Measurements from ENCODE around the gene SLC5A10. TPM values are rescaled to one million over a fixed set of nuclear protein-coding genes. Genes with fewer than 3 reads are reported as not detected.

SLC5A10 gene
- total and polyA plus RNA-seq, 12 donors, result 0.06 to 0.19 (median 0.10) TPM; not detected in 6

DNA sequence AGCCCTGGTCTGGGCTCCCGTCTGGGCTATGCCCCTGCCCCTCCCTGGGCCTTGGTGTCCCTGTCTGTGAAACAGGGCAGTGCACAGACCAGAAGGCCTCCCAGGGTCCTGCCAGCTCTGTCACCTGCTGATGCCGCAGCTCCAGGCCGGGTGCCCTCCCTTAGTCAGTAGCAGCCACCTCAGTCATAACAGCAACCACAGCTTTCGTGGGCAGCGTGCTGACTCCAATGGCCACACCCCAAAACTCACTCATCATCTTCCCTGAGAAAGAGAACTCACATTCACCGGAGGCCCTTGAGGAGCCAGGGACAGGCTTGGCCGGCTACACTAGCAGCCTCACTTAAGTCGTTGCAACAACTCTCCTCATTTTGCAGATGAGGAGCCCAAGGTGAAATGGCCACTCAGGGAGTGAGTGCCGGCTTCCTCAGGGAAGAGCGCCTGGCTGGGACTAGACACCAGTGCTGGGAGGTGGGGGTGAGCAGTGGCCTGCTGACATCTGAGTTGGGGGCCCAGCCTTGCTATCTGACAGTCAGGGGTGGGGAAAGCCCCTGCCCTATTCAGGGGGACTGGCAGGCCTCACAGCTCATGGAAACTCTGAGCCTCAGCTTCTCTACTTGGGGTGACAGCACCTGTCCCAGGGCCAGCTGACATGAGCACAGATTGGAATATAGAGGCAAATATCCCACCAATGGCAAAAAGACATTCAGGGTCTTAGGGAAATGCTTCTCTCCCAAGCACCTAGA is 22.6 kb downstream of the SLC5A10 start:
- no peak overlapping the region for H3K27ac ChIP-seq
- no peaks in the 10 kb centered on the region for H3K9me3 ChIP-seq
- no peaks in the 10 kb centered on the region for H3K4me1 ChIP-seq
- ATAC-seq (no peak), DNase-seq (no peak)
- no peaks in the 10 kb centered on the region for H3K27me3 ChIP-seq
- H3K4me3 ChIP-seq, result no peak overlapping the region
- peaks cover 0 to 10% (median 0%) of the 10 kb centered on the region in 9 donors for H3K36me3 ChIP-seq
- WGBS, 2 donors, result 87% methylated on average over 10 of the region's 10 CpGs
- intact Hi-C loops (cut with DNase I), result loop anchor here in 1 of 10 donors (10.0 kb wide), 1 partner anchor 50 kb away; no protein-coding TSS in a partner anchor
- TF ChIP-seq, protein P1, sequence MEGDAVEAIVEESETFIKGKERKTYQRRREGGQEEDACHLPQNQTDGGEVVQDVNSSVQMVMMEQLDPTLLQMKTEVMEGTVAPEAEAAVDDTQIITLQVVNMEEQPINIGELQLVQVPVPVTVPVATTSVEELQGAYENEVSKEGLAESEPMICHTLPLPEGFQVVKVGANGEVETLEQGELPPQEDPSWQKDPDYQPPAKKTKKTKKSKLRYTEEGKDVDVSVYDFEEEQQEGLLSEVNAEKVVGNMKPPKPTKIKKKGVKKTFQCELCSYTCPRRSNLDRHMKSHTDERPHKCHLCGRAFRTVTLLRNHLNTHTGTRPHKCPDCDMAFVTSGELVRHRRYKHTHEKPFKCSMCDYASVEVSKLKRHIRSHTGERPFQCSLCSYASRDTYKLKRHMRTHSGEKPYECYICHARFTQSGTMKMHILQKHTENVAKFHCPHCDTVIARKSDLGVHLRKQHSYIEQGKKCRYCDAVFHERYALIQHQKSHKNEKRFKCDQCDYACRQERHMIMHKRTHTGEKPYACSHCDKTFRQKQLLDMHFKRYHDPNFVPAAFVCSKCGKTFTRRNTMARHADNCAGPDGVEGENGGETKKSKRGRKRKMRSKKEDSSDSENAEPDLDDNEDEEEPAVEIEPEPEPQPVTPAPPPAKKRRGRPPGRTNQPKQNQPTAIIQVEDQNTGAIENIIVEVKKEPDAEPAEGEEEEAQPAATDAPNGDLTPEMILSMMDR (IDR thresholded peaks at IDR 0.05), result no peak

DNA sequence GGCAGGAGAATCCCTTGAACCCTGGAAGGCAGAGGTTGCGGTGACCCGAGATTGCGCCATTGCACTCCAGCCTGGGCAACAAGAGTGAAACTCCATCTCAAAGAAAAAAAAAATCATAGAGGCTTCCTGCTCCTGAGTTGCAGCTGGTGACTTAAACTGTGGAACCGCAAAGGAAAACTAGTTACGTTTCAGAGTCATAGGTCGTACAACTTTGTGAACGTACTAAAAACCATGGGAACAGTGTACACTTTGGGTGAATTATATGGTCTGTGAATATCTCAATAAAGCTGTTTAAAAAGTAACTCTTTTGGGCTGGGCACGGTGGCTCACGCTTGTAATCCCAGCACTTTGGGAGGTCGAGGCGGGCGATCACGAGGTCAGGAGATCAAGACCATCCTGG is 23.6 kb downstream of the SLC5A10 start:
- peaks cover 0 to 10% (median 0%) of the 10 kb centered on the region in 9 donors for H3K36me3 ChIP-seq
- no peak overlapping the region for H3K27ac ChIP-seq
- ATAC-seq (no peak), DNase-seq (no peak)
- no peaks in the 10 kb centered on the region for H3K4me1 ChIP-seq
- H3K9me3 ChIP-seq, result no peaks in the 10 kb centered on the region
- intact Hi-C loops (cut with DNase I), result loop anchor here in 1 of 10 donors (10.0 kb wide), 1 partner anchor 49 kb away; no protein-coding TSS in a partner anchor
- H3K4me3 ChIP-seq, result no peak overlapping the region
- WGBS, 2 donors, result 93 to 94% methylated on average over 13 of the region's 13 CpGs
- TF ChIP-seq, protein P1 (IDR thresholded peaks at IDR 0.05), result no peak
- no peaks in the 10 kb centered on the region for H3K27me3 ChIP-seq

DNA sequence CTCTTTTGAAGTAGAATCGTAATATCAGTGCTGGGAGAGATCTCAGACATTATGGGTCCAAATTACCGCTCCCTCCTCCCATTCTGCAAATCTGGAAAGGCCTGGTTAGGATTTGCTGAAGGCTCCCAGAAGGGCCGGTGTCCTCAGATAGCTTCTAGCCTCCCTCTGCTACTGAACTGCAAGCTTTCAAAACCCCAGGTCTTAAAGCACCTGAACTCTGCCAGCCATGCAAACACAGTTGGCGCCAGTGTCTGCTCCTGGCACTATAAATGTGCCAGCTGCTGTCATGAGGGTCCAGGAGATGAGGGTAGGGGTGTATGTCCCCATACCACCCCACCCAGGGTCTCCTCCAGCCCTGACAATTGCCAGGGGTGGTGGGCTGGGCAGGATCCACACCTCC is 24.2 kb downstream of the SLC5A10 start:
- Histone ChIP-seq H3K36me3 (peaks cover 0 to 10% (median 0%) of the 10 kb centered on the region in 9 donors), H3K4me3 (no peak overlapping the region), H3K4me1 (no peaks in the 10 kb centered on the region), H3K27ac (no peak overlapping the region), H3K27me3 (no peaks in the 10 kb centered on the region), H3K9me3 (no peaks in the 10 kb centered on the region)
- no peak for ATAC-seq
- WGBS, 2 donors, result 78 to 83% methylated on average over 4 of the region's 4 CpGs
- TF ChIP-seq, protein P1 (IDR thresholded peaks at IDR 0.05), result no peak
- intact Hi-C loops (cut with DNase I), result loop anchor here in 2 of 10 donors (2.0 to 10.0 kb wide), 2 partner anchors 37 to 49 kb away; no protein-coding TSS in a partner anchor
- DNase-seq, result no peak

DNA sequence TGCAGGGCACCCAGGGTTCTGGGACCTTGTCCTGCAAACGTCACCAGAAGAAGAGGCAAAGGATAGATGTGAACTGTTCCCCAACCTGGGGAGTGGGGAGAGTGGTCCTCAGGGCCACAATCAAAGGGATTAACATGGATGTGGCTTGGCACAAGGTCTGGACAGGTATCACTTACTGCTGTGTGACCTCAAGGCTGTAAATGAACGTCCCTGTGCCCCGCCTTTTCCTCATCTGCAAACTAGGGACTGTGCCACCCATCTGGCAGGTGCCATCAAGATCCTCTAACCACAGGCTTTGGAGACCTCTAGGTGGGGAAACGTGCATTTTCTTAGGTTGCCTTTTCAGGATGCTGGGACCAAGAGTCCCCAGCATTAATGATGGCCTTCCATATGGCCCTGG is 25.1 kb downstream of the SLC5A10 start:
- H3K9me3 ChIP-seq, result no peaks in the 10 kb centered on the region
- no peaks in the 10 kb centered on the region for H3K4me1 ChIP-seq
- ATAC-seq, result no peak
- H3K27me3 ChIP-seq, result no peaks in the 10 kb centered on the region
- H3K4me3 ChIP-seq, result no peak overlapping the region
- H3K36me3 ChIP-seq, result peaks cover 0 to 10% (median 0%) of the 10 kb centered on the region in 9 donors
- TF ChIP-seq, protein P1 (IDR thresholded peaks at IDR 0.05), result no peak
- WGBS, 2 donors, result 83 to 85% methylated on average over 4 of the region's 4 CpGs
- intact Hi-C loops (cut with DNase I), result loop anchor here in 2 of 10 donors (2.0 to 10.0 kb wide), 2 partner anchors 36 to 48 kb away; no protein-coding TSS in a partner anchor
- DNase-seq, result no peak
- no peak overlapping the region for H3K27ac ChIP-seq
